ENCODE data around the gene CAV3. TPM values are rescaled to one million over a fixed set of nuclear protein-coding genes. Genes with fewer than 3 reads are reported as not detected.

Gene CAV3
- total and polyA plus RNA-seq, 4 donors: not detected

GRCh38 chr3:8764528-8764927 lies 30.9 kb downstream of the CAV3 start:
- no peak overlapping the region for H3K4me3 ChIP-seq (ENCODE audit: low read depth in 1 of 3, low read length in 3 of 3)
- peak; percentile 14 for DNase-seq (ENCODE audit: low spot score)
- TF ChIP-seq HNF4A (conservative IDR thresholded peaks at IDR 0.05): no peak
- TF ChIP-seq REST (IDR thresholded peaks at IDR 0.05): no peak
- no peak for TF ChIP-seq HNF4G (IDR thresholded peaks at IDR 0.05)
- TF ChIP-seq RXRA (IDR thresholded peaks at IDR 0.05): no peak
- no peak for TF ChIP-seq JUND (IDR thresholded peaks at IDR 0.05)
- TF ChIP-seq ZBTB33 (IDR thresholded peaks at IDR 0.05): no peak
- no peak for TF ChIP-seq MAX (IDR thresholded peaks at IDR 0.05)
- TF ChIP-seq EGR1 (IDR thresholded peaks at IDR 0.05; ENCODE audit: low read depth in 2 of 2): no peak
- no peaks in the 10 kb centered on the region for H3K36me3 ChIP-seq (ENCODE audit: control insufficient read depth in 4 of 4, insufficient read depth in 3 of 4, low read depth in 1 of 4, low read length in 3 of 4)
- WGBS: 85% methylated on average over 6 of the region's 6 CpGs
- H3K27me3 ChIP-seq (ENCODE audit: control insufficient read depth in 4 of 4, insufficient read depth in 4 of 4, low read length in 3 of 4): peaks cover 3 to 7% (median 5%) of the 10 kb centered on the region in 4 donors
- no peaks in the 10 kb centered on the region for H3K9me3 ChIP-seq (ENCODE audit: control insufficient read depth in 4 of 4, low read length in 3 of 4)
- no peak overlapping the region for H3K27ac ChIP-seq (ENCODE audit: low read depth in 1 of 2, low read length in 2 of 2)
- H3K4me1 ChIP-seq (ENCODE audit: control insufficient read depth in 4 of 4, insufficient read depth in 4 of 4, low read length in 3 of 4): peaks cover 2 to 19% (median 17%) of the 10 kb centered on the region in 4 donors
- no peak overlapping the region for H3K9ac ChIP-seq (ENCODE audit: low read depth in 1 of 2, low read length in 2 of 2)

GRCh38 chr3:8765528-8765927 lies 31.9 kb downstream of the CAV3 start:
- H3K4me1 ChIP-seq (ENCODE audit: control insufficient read depth in 4 of 4, insufficient read depth in 4 of 4, low read length in 3 of 4): peaks cover 2 to 20% (median 17%) of the 10 kb centered on the region in 4 donors
- DNase-seq (ENCODE audit: low spot score): peak; percentile 8
- peaks cover 0 to 1% (median 0%) of the 10 kb centered on the region in 4 donors for H3K9me3 ChIP-seq (ENCODE audit: control insufficient read depth in 4 of 4, low read length in 3 of 4)
- 65% methylated on average over 4 of the region's 4 CpGs for WGBS
- no peak overlapping the region for H3K27ac ChIP-seq (ENCODE audit: low read depth in 1 of 2, low read length in 2 of 2)
- H3K9ac ChIP-seq (ENCODE audit: low read depth in 1 of 2, low read length in 2 of 2): no peak overlapping the region
- peaks cover 3 to 7% (median 5%) of the 10 kb centered on the region in 4 donors for H3K27me3 ChIP-seq (ENCODE audit: control insufficient read depth in 4 of 4, insufficient read depth in 4 of 4, low read length in 3 of 4)
- H3K36me3 ChIP-seq (ENCODE audit: control insufficient read depth in 4 of 4, insufficient read depth in 3 of 4, low read depth in 1 of 4, low read length in 3 of 4): no peaks in the 10 kb centered on the region
- H3K4me3 ChIP-seq (ENCODE audit: low read depth in 1 of 3, low read length in 3 of 3): no peak overlapping the region
- no peak for TF ChIP-seq TAF1 (conservative IDR thresholded peaks at IDR 0.05)
- TF ChIP-seq FOXA1 (IDR thresholded peaks at IDR 0.05): no peak
- no peak for TF ChIP-seq RAD21 (IDR thresholded peaks at IDR 0.05)
- no peak for TF ChIP-seq HNF4A (conservative IDR thresholded peaks at IDR 0.05)
- no peak for TF ChIP-seq EGR1 (IDR thresholded peaks at IDR 0.05; ENCODE audit: low read depth in 2 of 2)
- TF ChIP-seq MAX (IDR thresholded peaks at IDR 0.05): no peak
- TF ChIP-seq ZBTB33 (IDR thresholded peaks at IDR 0.05): no peak
- no peak for TF ChIP-seq JUND (IDR thresholded peaks at IDR 0.05)
- TF ChIP-seq CTCF (IDR thresholded peaks at IDR 0.05; ENCODE audit: low read depth, low read length, missing input control): no peak
- no peak for TF ChIP-seq GABPA (IDR thresholded peaks at IDR 0.05 in 1 of 2, conservative IDR thresholded peaks at IDR 0.05 in 1 of 2)
- TF ChIP-seq ATF3 (IDR thresholded peaks at IDR 0.05): no peak
- TF ChIP-seq RXRA (IDR thresholded peaks at IDR 0.05): no peak
- no peak for TF ChIP-seq YY1 (IDR thresholded peaks at IDR 0.05)
- TF ChIP-seq HNF4G (IDR thresholded peaks at IDR 0.05): no peak
- no peak for TF ChIP-seq FOXA2 (IDR thresholded peaks at IDR 0.05)
- TF ChIP-seq NR2F2 (IDR thresholded peaks at IDR 0.05): no peak
- TF ChIP-seq REST (IDR thresholded peaks at IDR 0.05): no peak
- no peak for TF ChIP-seq SP1 (IDR thresholded peaks at IDR 0.05)

Data from liver (tissue), 9 donors.